Stimulated activated CD8-positive, alpha-beta memory T cell treated with anti-CD3 and anti-CD28 coated beads, Interleukin-2, amount 100 ng/mL, for 48 hours (primary cell): ENCODE measurements around the gene FAM181A.

ENCODE experiments used
- DNase-seq, 2 donors: peaks; one replicate each; pipeline ENCODE4 v3.0.0-alpha.2; 2020; ENCODE audit warnings: low read depth in 2 of 2

The FAM181A gene

DNA sequence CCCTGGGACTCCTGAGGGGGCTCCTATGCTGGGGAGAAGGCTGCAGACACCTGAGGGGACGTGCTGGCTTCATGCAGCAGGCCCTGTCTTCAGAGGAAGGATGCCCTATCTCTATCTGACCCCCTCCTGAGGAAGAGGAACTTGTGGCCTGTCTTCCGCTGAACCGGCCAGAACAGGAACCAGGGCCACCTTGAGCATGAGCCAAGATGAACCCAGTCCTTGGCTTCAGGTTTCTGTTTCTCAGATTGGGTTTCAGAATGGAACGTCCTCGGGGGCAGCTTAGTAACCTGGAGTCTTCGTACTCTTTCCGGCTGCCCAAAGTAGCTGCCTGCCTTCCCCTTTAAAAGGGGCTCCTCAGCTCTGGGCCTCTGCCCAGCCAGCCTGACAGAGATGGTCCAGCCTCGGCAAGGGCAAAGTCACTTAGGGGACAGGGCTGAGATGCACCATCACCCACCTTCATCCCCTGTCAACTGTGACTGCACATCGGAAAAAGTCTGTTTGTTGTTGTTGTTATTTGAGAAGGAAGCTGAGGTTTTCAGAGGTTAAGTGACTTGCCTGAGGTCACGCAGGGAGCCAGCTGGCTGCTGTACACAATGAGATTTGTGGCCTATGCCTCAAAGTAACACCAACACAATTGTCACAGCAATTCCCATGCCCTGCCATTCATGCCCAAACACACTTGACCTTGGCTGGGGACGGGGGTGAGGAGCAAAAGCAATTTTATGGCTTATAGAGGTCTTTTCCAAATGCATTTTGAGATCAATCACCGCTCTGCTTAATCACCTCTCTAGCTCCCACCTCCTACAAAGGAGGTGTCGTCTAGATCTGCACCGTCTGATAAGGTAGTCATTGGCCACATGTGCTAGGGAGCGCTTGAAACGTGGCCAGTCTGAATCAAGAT, 35.8 kb downstream of the FAM181A start:
- no peak for DNase-seq

DNA sequence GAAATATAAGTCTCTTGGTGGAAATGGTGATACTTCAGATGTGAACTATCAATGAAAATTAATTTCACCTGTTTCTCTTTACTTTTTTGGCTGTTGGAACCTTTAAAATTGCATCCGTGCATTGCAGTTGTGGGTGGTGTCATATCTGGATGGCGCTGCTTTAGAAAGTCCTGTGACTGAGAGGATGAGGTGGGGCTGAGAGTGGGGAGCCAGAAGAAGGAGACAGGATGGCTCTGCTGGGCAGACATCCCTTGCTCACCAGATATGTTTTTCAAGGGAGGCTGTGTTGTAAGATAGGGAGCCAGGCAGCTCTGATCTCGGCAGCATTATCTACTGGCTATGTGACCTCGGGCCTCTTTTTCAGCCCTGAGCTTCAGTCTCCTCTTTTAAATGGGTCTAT, 36.5 kb downstream of the FAM181A start:
- no peak for DNase-seq

GRCh38 chr14:93964281-93964680, 37.1 kb downstream of the FAM181A start:
- DNase-seq, result no peak

DNA sequence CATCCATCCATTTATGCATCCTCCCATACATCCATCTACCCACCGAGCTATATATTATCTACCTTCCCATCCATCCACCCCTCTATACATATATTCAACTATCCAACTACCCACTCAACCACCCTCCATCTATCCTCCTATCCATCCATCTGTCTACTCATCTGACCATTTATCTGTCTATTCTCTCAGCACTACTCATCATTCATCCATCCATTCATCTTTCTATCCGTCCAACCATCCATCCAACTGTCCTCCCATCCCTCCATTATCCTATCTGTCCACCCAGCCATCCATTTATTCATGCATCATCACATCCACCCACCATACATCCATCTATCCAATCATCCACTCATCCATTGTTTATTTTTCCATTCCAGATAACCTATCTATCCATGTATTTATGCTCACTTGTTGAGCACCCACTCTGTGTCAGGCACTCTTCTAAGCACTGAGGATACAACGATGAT, 37.7 kb downstream of the FAM181A start:
- DNase-seq, result no peak

DNA sequence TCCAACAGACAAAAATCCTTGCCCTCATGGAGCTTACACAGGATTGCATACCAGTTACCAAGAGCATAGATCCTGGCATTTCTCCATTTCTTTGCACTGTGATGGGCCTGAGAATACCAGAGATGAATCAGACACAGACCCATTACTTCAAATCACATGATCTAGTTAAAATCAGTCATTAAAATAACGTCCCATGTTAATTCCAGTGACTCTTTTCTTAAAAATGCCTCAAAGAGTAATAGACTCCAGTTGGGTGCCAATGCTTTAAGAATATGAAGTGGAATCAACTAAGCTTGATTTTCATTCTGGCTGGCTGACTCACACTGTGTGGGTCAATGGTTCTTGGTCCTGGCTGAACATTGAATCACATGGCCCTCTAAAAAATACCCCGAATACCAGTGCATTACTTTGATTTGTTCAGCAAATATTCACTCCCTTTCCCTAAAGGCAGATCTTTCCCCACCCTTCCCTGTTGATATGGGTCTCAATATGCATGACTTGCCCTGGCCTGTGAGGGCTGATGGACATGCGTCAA, 38.2 kb downstream of the FAM181A start:
- no peak for DNase-seq

DNA sequence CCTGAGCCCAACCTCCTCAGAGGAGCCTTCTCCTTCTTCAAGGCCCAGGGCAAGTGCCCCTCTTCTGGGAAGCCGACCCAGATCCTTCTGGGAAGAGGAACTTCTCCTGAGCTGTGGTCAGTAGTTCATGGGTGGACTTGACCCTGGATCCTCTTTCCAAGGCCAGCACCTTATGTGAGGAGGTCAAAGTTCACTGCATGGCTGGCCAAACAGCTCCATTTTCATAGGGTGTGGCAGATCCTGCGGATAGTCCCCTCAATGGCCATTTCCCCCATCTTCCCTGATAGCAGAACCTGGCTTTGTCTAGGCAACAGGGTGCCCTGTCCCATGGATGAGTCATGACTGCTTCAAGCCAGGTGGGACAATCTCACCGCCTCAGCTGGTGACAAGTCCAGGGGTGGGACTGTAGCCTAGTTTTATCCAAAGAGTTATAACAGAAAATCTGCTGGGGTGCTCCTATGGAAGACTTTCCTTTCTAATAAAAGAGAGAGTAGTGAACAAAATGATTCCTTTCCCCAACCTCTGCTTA, 38.9 kb downstream of the FAM181A start:
- DNase-seq, result no peak

- no peak for DNase-seq
These were observed 40.6 kb downstream of the FAM181A start for GRCh38 chr14:93967637-93968250.

- no peak for DNase-seq
These were observed 42.1 kb downstream of the FAM181A start for GRCh38 chr14:93969082-93969828.

DNA sequence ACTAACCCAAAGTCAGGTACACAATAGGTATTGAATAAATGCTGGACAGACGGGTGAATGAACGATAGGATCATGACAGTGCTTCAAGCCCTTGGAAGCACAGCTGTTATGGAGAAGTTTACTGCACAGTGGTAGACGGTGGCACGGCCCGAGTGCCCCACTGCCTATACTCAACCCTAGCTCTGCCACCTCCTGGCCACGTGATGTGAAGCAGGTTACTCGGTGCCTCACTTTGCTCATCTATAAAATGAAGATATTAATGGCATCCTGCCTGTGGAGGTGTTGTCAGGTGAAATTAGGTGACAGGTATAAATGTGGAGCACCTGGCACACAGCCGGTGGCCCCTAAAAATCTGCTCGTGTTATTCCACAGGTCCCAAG, 43.4 kb downstream of the FAM181A start:
- DNase-seq, result no peak

- DNase-seq, result peak; percentile 55 to 60
These were observed 44.0 kb downstream of the FAM181A start for GRCh38 chr14:93970965-93971634.

DNA sequence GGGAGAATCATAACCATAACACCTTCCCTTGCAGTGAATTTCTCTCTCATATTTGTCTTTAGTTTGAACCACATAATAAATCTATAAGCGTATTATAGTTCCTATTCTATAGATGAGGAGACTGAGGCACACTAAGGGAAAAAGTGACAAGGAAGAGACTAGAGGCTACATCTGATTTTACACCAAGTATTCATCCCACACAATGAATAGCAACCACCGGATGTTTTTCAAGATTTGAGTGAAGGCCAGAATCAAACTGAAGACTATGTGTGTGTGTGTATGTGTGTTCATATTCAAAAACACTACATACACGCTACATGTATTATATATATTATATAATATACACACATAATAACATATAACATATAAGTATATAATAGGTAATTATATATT, 44.5 kb downstream of the FAM181A start:
- DNase-seq, result no peak

- DNase-seq, result no peak
These were observed 45.6 kb downstream of the FAM181A start for GRCh38 chr14:93972618-93973205.

DNA sequence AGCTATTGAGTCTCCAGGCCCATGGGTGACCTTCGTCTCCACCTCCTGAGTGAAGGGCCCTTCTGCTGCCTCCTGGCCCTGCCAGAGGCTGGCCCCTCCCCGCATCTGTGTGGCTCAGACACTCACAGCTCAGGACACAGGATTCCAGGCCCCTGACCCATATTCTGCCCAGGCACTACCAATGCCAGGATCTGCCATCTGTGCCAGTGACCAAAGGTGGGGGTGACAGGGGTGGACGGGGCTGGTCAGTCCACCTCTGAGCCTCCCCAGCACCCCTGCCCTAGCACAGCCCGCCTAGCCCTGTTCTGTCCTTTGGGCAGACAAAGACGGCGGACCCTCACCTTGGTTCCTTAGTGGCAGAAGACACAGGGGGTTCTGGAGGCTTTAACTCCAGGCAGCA, 46.5 kb downstream of the FAM181A start:
- no peak for DNase-seq

DNA sequence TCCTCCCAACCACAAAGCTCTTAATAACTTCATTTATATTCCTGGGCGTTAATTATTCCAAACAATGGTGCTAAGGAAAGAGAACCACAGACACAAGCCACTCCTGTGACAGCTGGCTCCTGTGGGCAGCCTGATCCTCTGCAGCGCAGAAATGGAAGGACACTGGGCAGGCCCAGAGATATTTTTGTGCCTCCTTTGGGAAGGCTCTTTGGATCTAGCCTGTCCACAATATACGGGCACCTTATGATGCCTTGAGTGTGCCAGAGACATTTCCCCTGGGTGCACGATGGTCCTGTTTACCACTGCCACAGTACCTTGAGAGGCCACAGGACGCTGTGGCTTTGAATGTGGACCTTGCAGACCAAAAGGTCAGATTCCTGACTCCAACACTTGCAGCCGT, 47.2 kb downstream of the FAM181A start:
- DNase-seq, result no peak

DNA sequence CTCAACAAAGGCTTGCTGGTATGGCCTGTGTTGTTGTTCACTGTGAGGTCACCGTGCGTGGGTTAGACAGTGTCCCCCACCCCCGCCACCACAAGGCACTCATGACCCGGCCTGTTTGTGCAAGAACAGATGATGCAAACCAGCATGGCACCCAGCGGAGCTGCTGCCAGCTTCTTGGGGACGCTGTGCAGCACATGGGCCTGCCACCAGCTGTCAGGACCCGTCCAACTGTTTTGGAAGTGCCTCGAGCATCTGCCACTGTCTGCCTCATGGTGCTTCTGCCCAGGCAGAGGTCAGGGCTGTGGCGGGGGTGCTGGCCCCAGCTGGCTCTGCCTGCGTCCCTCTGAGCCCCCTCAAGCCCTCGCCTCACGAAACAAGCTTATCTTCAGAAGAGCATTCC, 47.7 kb downstream of the FAM181A start:
- no peak for DNase-seq

DNA sequence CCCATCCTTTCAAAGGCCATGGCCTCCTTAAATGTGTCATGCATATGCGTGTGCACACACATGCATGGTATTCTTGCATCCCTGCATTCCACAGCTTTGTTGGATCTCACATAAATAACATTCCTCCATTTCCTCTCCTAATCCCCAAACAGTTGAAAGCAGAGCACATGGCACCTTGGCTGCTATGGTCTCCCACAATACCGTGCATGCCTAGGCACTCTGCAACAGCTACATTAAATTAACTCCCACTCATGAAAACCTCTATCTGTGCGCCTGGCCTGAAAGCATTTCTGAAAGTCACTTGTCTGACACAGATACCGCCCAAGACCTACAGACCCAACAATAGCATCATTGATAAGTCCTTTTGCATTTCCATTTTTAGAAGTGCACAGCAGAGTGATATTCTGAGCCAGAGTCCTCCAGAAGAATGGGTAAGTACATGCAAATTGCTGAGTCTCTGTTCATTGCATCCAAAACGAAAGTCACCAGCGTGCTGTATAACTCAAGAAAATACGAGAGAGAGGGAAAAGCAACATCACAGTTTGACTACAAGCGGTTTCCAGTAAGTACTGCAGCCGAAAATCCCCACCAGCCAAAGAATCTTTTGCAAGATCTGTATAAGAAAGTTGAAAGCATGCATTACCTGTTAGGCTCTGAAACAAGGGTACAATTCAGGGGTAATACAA, 48.8 kb downstream of the FAM181A start:
- no peak for DNase-seq

DNA sequence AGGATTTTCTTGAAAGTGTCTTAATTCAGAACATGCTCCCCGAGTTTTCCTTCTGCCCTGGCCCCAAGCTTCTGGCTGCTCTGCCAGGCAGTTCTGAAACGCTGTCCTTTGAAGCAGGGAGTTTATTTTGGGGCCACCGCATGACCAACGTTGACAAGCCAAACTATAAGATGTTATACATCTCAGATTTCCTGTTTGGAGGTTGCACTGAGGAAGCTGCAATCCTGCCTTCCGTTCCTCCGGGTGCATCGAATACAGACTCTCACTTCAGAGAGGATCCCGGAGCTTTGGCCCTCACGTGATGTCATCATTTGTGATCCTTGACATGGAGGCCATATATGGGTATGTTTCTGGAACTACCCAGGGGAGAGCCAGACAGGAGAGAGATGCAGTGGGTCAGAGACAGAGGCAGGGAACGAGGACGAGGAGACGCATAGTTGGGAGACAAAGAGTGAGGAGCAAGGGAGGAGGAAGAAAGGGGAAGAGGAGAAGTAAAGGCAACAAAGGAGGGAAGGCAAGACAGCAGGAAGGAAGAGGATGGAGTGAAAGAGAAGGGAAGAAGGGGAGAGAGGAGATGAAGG, 49.4 kb downstream of the FAM181A start, which contains the start of gene ASB2:
ASB2 (minus strand) TSS at position 94 of the 581 bp plus-strand sequence. CDS start 12,031 bp downstream, outside the sequence.
- DNase-seq, result no peak

DNA sequence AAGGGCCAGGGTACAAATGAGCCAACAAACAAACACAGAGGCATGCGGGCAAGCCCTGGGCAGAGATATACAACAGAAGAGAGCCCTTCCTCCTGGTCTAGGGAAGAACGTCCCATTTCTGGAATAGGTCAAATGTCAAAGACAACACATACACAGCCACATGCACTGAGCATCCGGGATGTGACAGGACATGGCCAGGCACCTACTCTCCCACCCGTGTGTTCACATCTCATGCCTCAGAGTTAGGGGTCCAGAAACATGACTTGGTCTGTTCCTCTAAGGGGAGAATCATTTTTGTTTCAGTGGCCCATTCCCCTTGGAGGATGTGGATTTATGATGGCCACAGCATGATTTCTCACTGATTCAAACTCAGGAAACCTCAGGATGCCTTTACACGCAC, 50.0 kb downstream of the FAM181A start:
- no peak for DNase-seq

- peak in 1 of 2 donors; percentile 63 for DNase-seq
These were observed 50.8 kb downstream of the FAM181A start for GRCh38 chr14:93977790-93978581.
